BLaER1 (cell line): ENCODE data around the gene GALNT16.
A peak's percentile ranks its signal among the peaks of the same experiment; 100 is the strongest.

Experiments
- H3K27ac ChIP-seq: shearing (Covaris generic); formaldehyde crosslinking; 2 replicates; pipeline ENCODE4 v1.8.1; 2022
- H3K27me3 ChIP-seq: shearing (Covaris generic); formaldehyde crosslinking; 2 replicates; pipeline ENCODE4 v1.8.1; 2022
- H3K36me3 ChIP-seq: shearing (Covaris generic); formaldehyde crosslinking; 2 replicates; pipeline ENCODE4 v1.8.1; 2022
- H3K4me1 ChIP-seq: shearing (Covaris generic); formaldehyde crosslinking; 2 replicates; pipeline ENCODE4 v1.8.1; 2022
- H3K4me2 ChIP-seq: shearing (Covaris generic); formaldehyde crosslinking; 2 replicates; pipeline ENCODE4 v1.8.1; 2022
- H3K4me3 ChIP-seq: shearing (Covaris generic); formaldehyde crosslinking; 2 replicates; pipeline ENCODE4 v1.8.1; 2022
- H3K9ac ChIP-seq: shearing (Covaris generic); formaldehyde crosslinking; 2 replicates; pipeline ENCODE4 v1.8.1; 2022
- H3K9me3 ChIP-seq: shearing (Covaris generic); formaldehyde crosslinking; 2 replicates; pipeline ENCODE4 v1.8.1; 2022
- H4K20me1 ChIP-seq: shearing (Covaris generic); formaldehyde crosslinking; 2 replicates; pipeline ENCODE4 v1.8.1; 2022
- Cebpa-rat ChIP-seq: shearing (Covaris generic); IDR thresholded peaks from 2 replicates; pipeline ENCODE4 v1.8.1; 2022

The GALNT16 gene

DNA sequence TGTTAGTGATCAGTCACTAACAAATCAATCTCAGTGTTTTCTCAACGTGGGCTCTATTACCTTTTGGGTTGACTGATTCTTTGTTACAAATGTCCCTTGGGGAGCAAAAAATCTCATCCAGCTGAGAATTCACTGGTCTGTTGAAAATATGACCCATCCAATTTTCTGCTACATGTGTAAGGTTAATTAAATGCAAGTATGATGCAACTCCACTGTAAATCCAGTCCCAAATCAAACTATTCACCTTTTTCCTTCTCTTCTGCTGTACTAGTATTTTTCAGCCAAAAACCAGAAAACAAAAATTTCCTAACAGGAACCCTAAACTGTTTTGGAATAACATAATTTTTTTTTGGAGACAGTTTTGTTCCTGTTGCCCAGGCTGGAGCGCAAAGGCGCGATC, 136.0 kb downstream of the GALNT16 start:
- peaks cover 48% of the 10 kb centered on the region for H3K4me1 ChIP-seq
- TF ChIP-seq Cebpa-rat: no peak
- H3K27me3 ChIP-seq: no peaks in the 10 kb centered on the region
- no peak overlapping the region; the same call in 1 of the 2 replicates for H3K9ac ChIP-seq
- H3K36me3 ChIP-seq: peaks cover 55% of the 10 kb centered on the region
- H4K20me1 ChIP-seq: peaks cover 66% of the 10 kb centered on the region
- no peaks in the 10 kb centered on the region for H3K9me3 ChIP-seq
- H3K4me3 ChIP-seq: no peak overlapping the region
- H3K4me2 ChIP-seq: peak overlapping the region; percentile 78
- no peak overlapping the region for H3K27ac ChIP-seq

DNA sequence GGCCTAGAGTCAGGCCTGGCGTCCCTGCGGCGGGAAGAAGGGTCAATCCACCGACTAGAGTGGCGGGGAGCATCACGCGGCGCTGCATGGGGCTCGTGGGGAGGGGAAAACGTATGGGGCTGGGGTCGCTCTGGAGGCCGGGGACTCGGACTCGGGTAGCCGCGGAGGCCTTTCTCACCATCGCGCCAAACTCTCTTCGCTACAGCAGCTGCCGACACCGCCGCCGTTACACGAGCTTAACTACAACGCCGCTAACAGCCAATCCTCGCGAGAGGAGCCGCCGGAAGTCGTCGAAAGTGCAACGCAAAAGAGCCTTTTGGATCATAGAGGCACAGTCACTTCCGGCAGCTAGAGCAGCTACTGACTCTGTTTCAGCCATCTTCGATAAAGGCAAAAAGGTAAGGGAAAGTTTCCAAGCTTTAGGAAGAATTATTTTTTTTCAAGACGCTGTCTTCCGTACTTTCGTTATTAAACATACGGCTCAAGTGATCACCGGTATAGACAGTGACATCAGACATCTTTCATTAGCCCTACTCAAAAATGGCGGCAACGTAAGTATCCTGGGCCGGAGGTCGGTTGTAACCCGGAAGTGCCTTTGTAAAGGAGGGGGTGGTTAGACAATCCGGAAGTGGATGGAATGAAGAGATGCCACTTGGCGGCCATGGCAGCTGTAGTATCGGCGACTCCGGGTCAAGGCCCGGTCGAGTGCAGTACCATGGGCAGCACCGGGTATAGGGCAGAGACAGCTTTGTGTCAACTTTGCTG, 138.3 kb downstream of the GALNT16 start, which contains the start of the genes ERH and SLC39A9:
Gene ERH (minus strand): TSS at position 247 of the 765 bp plus-strand sequence. CDS start 66 bp downstream, at position 181.
Gene SLC39A9 (plus strand): TSS at position 640 of the 765 bp plus-strand sequence. CDS start 678 bp downstream, outside the sequence.
- Histone ChIP-seq H3K36me3 (peaks cover 36% of the 10 kb centered on the region), H3K9ac (peak within 1 kb of the TSS; percentile 99), H3K4me2 (peak within 1 kb of the TSS; percentile 94), H3K4me3 (peak within 1 kb of the TSS; percentile 86), H3K9me3 (no peaks in the 10 kb centered on the region), H3K27ac (peak within 1 kb of the TSS; percentile 98), H3K4me1 (peaks cover 63% of the 10 kb centered on the region), H3K27me3 (no peaks in the 10 kb centered on the region), H4K20me1 (peaks cover 63% of the 10 kb centered on the region)
- TF ChIP-seq Cebpa-rat: no peak

GRCh38 chr14:69398818-69399210, 138.9 kb downstream of the GALNT16 start:
- Histone ChIP-seq H3K4me3 (peak overlapping the region; percentile 86), H3K27ac (peak overlapping the region; percentile 98), H3K4me1 (peaks cover 59% of the 10 kb centered on the region), H3K27me3 (no peaks in the 10 kb centered on the region), H3K9me3 (peaks cover 3% of the 10 kb centered on the region), H3K4me2 (peak overlapping the region; percentile 94), H3K36me3 (peaks cover 34% of the 10 kb centered on the region), H4K20me1 (peaks cover 61% of the 10 kb centered on the region), H3K9ac (peak overlapping the region; percentile 99)
- TF ChIP-seq Cebpa-rat: no peak

DNA sequence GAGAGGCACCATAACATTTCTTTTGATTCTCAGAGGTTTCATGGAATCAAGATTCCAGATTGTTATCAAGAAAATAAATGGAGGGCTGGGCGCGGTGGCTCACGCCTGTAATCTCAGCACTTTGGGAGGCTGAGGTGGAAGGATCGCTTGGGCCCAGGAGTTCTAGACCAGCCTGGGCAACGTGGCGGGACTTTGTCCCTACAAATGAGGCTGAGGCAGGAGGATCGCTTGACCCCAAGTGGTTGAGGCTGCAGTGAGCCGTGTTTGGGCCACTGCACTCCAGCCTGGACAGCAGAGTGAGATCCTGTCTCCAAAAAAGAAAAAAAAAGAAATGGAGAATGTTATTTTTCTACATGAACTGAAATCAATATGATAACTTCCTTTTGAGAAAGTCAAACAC, 139.8 kb downstream of the GALNT16 start:
- Histone ChIP-seq H3K4me2 (peak overlapping the region; percentile 94), H3K4me1 (peaks cover 58% of the 10 kb centered on the region), H3K9me3 (peaks cover 12% of the 10 kb centered on the region), H3K27ac (no peak overlapping the region), H3K4me3 (peak overlapping the region; percentile 86), H3K27me3 (no peaks in the 10 kb centered on the region), H3K36me3 (peaks cover 33% of the 10 kb centered on the region), H4K20me1 (peaks cover 61% of the 10 kb centered on the region), H3K9ac (peak overlapping the region; percentile 99)
- TF ChIP-seq Cebpa-rat: no peak

GRCh38 chr14:69400154-69400553, 140.2 kb downstream of the GALNT16 start:
- peak overlapping the region; percentile 86 for H3K4me3 ChIP-seq
- peaks cover 33% of the 10 kb centered on the region for H3K36me3 ChIP-seq
- peaks cover 15% of the 10 kb centered on the region for H3K9me3 ChIP-seq
- peaks cover 55% of the 10 kb centered on the region for H3K4me1 ChIP-seq
- H3K9ac ChIP-seq: peak overlapping the region; percentile 99
- H3K27ac ChIP-seq: no peak overlapping the region
- H4K20me1 ChIP-seq: peaks cover 61% of the 10 kb centered on the region
- no peak for TF ChIP-seq Cebpa-rat
- peak overlapping the region; percentile 94 for H3K4me2 ChIP-seq
- no peaks in the 10 kb centered on the region for H3K27me3 ChIP-seq

GRCh38 chr14:69401841-69402240, 141.9 kb downstream of the GALNT16 start:
- no peaks in the 10 kb centered on the region for H3K27me3 ChIP-seq
- no peak overlapping the region for H3K9ac ChIP-seq
- peak overlapping the region; percentile 94 for H3K4me2 ChIP-seq
- H3K4me3 ChIP-seq: no peak overlapping the region
- H3K9me3 ChIP-seq: peaks cover 15% of the 10 kb centered on the region
- peaks cover 22% of the 10 kb centered on the region for H3K36me3 ChIP-seq
- H3K4me1 ChIP-seq: peaks cover 39% of the 10 kb centered on the region
- H3K27ac ChIP-seq: no peak overlapping the region
- H4K20me1 ChIP-seq: peaks cover 48% of the 10 kb centered on the region
- no peak for TF ChIP-seq Cebpa-rat

DNA sequence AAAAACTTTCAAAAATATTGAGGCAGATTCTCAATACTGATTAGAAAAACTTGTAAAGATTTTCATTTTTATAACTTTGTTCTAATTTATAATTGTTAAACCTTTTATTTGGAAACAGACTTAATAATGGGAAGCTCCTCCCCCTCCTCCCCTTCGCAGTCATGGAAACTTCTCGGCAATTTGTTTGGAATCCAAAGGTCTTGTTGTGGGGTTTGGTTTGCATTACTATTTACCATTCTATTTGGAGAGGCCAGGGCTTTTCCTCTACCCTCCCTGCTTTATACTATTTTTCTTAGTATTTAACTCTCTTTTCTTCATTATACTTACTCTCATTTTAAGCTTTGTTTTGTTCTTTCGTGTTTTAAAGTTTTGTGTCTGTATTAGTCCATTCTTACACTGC, 144.5 kb downstream of the GALNT16 start:
- Histone ChIP-seq H3K27me3 (no peaks in the 10 kb centered on the region), H3K9me3 (peaks cover 15% of the 10 kb centered on the region), H3K4me3 (no peak overlapping the region), H3K9ac (no peak overlapping the region), H3K4me2 (no peak overlapping the region), H3K36me3 (peaks cover 40% of the 10 kb centered on the region), H4K20me1 (peaks cover 58% of the 10 kb centered on the region), H3K4me1 (peaks cover 30% of the 10 kb centered on the region), H3K27ac (no peak overlapping the region)
- no peak for TF ChIP-seq Cebpa-rat

DNA sequence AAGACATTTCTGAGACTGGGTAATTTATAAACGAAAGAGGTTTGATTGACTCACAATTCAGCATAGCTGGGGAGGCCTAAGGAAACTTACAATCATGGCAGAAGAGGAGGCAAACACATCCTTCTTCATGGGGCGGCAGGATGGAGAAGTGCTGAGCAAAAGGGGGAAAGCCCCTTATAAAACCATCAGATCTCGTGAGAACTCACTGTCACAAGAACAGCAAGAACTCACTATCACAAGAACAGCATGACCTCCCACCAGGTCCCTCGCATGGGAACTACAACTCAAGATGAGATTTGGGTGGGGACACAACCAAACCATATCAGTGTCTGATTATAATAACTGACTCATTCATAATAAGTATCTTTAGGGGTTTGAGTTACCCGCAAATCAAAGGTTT, 144.9 kb downstream of the GALNT16 start:
- no peak overlapping the region for H3K27ac ChIP-seq
- peaks cover 41% of the 10 kb centered on the region for H3K36me3 ChIP-seq
- H3K4me3 ChIP-seq: no peak overlapping the region
- H3K27me3 ChIP-seq: no peaks in the 10 kb centered on the region
- no peak overlapping the region for H3K4me2 ChIP-seq
- no peak for TF ChIP-seq Cebpa-rat
- H4K20me1 ChIP-seq: peaks cover 58% of the 10 kb centered on the region
- H3K9ac ChIP-seq: no peak overlapping the region
- peaks cover 15% of the 10 kb centered on the region for H3K9me3 ChIP-seq
- H3K4me1 ChIP-seq: peaks cover 26% of the 10 kb centered on the region

DNA sequence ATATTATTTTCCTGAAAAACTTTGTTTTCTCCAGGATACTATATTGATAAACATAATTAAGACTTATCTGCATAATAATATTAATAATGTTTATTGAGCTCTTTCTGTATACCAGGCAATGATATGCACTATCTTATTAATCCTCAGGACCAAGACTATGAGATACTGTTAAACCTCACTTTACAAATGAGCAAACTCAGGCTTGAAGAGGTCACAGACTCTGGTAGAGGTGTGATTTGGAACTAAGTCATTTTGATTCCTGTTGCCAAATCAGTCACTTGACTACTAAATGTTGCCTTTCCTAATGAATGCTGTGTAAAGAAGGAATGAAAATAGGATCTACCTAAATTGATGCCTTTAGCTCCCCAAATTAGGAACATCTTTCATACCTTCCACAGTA, 145.8 kb downstream of the GALNT16 start:
- TF ChIP-seq Cebpa-rat: no peak

More for the DNA sequence above, 145.8 kb downstream of the GALNT16 start:
- Histone ChIP-seq H3K27ac (no peak overlapping the region), H3K27me3 (no peaks in the 10 kb centered on the region), H3K4me3 (no peak overlapping the region), H3K9ac (no peak overlapping the region), H4K20me1 (peaks cover 65% of the 10 kb centered on the region), H3K4me1 (peaks cover 17% of the 10 kb centered on the region), H3K36me3 (peaks cover 41% of the 10 kb centered on the region), H3K9me3 (peaks cover 15% of the 10 kb centered on the region), H3K4me2 (no peak overlapping the region)
